Measurements from ENCODE around the gene AHCYL2. TPM values are rescaled to one million over a fixed set of nuclear protein-coding genes. Genes with fewer than 3 reads are reported as not detected.

AHCYL2 gene
- total RNA-seq, 1 experiment from 2014 or later, result 20.2 TPM

- Histone ChIP-seq H3K36me3 (ENCODE audit: control insufficient read depth, insufficient read depth, low read length) (no peaks in the 10 kb centered on the region), H3K27me3 (ENCODE audit: control insufficient read depth, insufficient read depth, low read length) (no peaks in the 10 kb centered on the region), H3K9me3 (ENCODE audit: control insufficient read depth, insufficient read depth, low read depth, low read length) (no peaks in the 10 kb centered on the region), H3K4me3 (ENCODE audit: low read depth in 2 of 2, low read length in 2 of 2) (no peak overlapping the region), H3K27ac (ENCODE audit: low read length) (no peak overlapping the region), H3K4me1 (ENCODE audit: control insufficient read depth, insufficient read depth, low read length) (no peaks in the 10 kb centered on the region)
- TF ChIP-seq REST (IDR thresholded peaks at IDR 0.05; ENCODE audit: insufficient read depth in 1 of 2, low read depth in 2 of 2, low read length in 1 of 2) (no peak), TCF7L2 (IDR thresholded peaks at IDR 0.05; ENCODE audit: low read depth, low read length) (no peak), POLR2AphosphoS5 (IDR thresholded peaks at IDR 0.05; ENCODE audit: low read depth, low read length) (no peak), CTCF (IDR thresholded peaks at IDR 0.05) (no peak), SIN3A (IDR thresholded peaks at IDR 0.05; ENCODE audit: borderline replicate concordance, insufficient read depth, low read depth, low read length) (no peak)
- ATAC-seq (no peak), DNase-seq (ENCODE audit: low read depth, low spot score) (no peak)
- POLR2A ChIA-PET, result no interaction called here
- intact Hi-C loops (cut with micrococcal nuclease; ENCODE audit: unreplicated experiment), result no loop called here
- in situ Hi-C loops (cut with HindIII; ENCODE audit: low pct_unique_long_range_greater_than_20kb, low sequenced_read_pairs), result no loop called here
- CTCF ChIA-PET, result interaction anchor here (0.5 kb wide), 1 partner anchor 1105 kb away, joined by 3 read pairs; no protein-coding TSS in a partner anchor
- no TSS peak for BruUV-seq (replicated peaks)
These were observed 149.0 kb downstream of the AHCYL2 start for GRCh38 chr7:129373651-129374428.

- POLR2A ChIA-PET, result no interaction called here
- Histone ChIP-seq H3K9me3 (ENCODE audit: control insufficient read depth, insufficient read depth, low read depth, low read length) (no peaks in the 10 kb centered on the region), H3K36me3 (ENCODE audit: control insufficient read depth, insufficient read depth, low read length) (no peaks in the 10 kb centered on the region), H3K27me3 (ENCODE audit: control insufficient read depth, insufficient read depth, low read length) (no peaks in the 10 kb centered on the region), H3K27ac (ENCODE audit: low read length) (no peak overlapping the region), H3K4me3 (ENCODE audit: low read depth in 2 of 2, low read length in 2 of 2) (no peak overlapping the region), H3K4me1 (ENCODE audit: control insufficient read depth, insufficient read depth, low read length) (no peaks in the 10 kb centered on the region)
- intact Hi-C loops (cut with micrococcal nuclease; ENCODE audit: unreplicated experiment) (no loop called here), in situ Hi-C loops (cut with HindIII; ENCODE audit: low pct_unique_long_range_greater_than_20kb, low sequenced_read_pairs) (no loop called here)
- DNase-seq (ENCODE audit: low read depth, low spot score), result no peak
- no TSS peak for BruUV-seq (replicated peaks)
- CTCF ChIA-PET, result interaction anchor here (2.0 kb wide), 1 partner anchor 8 kb away, joined by 16 read pairs; no protein-coding TSS in a partner anchor
- ATAC-seq, result no peak
- TF ChIP-seq CTCF (IDR thresholded peaks at IDR 0.05) (no peak), SIN3A (IDR thresholded peaks at IDR 0.05; ENCODE audit: borderline replicate concordance, insufficient read depth, low read depth, low read length) (no peak), TCF7L2 (IDR thresholded peaks at IDR 0.05; ENCODE audit: low read depth, low read length) (no peak), POLR2AphosphoS5 (IDR thresholded peaks at IDR 0.05; ENCODE audit: low read depth, low read length) (no peak), REST (IDR thresholded peaks at IDR 0.05; ENCODE audit: insufficient read depth in 1 of 2, low read depth in 2 of 2, low read length in 1 of 2) (no peak)
These were observed 150.5 kb downstream of the AHCYL2 start for GRCh38 chr7:129375141-129375938.
